PC-3 (cell line): ENCODE measurements around the gene NR2C2. TPM values are rescaled to one million over a fixed set of nuclear protein-coding genes. Genes with fewer than 3 reads are reported as not detected.

ENCODE experiments used
- ATAC-seq: fragments of 200-7000 bp; cut with Tn5 transposase; 2 replicates; pipeline ENCODE4 v1.9.1; 2020; ENCODE audit warnings: mild to moderate bottlenecking, moderate library complexity
- BruUV-seq: library from RNA; stranded (reverse); fragments of 400-500 nt; replicated peaks from 2 replicates; lab custom pipeline; 2021; lab: Mats Ljungman, UMichigan
- CTCF ChIA-PET: fragments of 300-600 bp; sonication (Branson Sonifier 250); formaldehyde crosslinking; loops from one replicate; lab custom pipeline; 2022; ENCODE audit warnings: antibody characterized with exemption; lab: Charles Lee
- POLR2A ChIA-PET: fragments of 300-600 bp; sonication (Branson Sonifier 250); formaldehyde crosslinking; loops from one replicate; lab custom pipeline; 2022; ENCODE audit warnings: antibody characterized with exemption; ENCODE audit not compliant: unreplicated experiment; lab: Charles Lee
- DNase-seq: peaks from one replicate; pipeline ENCODE4 v3.0.0-alpha.2; 2015
- H2AFZ ChIP-seq: fragments of 300-600 bp; sonication (generic); 2 replicates; pipeline ENCODE4 v1.6.0; 2016; ENCODE audit warnings: antibody characterized with exemption, low read length
- H3F3A ChIP-seq: fragments of 300-600 bp; sonication (generic); one replicate; pipeline ENCODE4 v1.6.0; 2017; ENCODE audit warnings: antibody characterized with exemption, low read length, control low read depth, mild to moderate bottlenecking; ENCODE audit not compliant: unreplicated experiment
- H3K27ac ChIP-seq: fragments of 300-600 bp; sonication (generic); 2 replicates; pipeline ENCODE4 v1.5.1; 2016; ENCODE audit warnings: mild to moderate bottlenecking, low read length
- H3K27me3 ChIP-seq: fragments of 300-600 bp; sonication (generic); 2 replicates; pipeline ENCODE4 v1.6.1; 2016; ENCODE audit warnings: low read length, mixed read lengths
- H3K36me3 ChIP-seq: fragments of 300-600 bp; sonication (generic); 2 replicates; pipeline ENCODE4 v1.6.1; 2016; ENCODE audit warnings: low read depth, mixed run types, low read length, mixed read lengths
- H3K4me1 ChIP-seq: fragments of 300-600 bp; sonication (generic); 2 replicates; pipeline ENCODE4 v1.5.1; 2016; ENCODE audit warnings: low read length; ENCODE audit not compliant: insufficient read depth
- H3K4me2 ChIP-seq: fragments of 300-600 bp; sonication (generic); 2 replicates; pipeline ENCODE4 v1.6.0; 2016; ENCODE audit warnings: low read length
- H3K4me3 ChIP-seq: fragments of 300-600 bp; sonication (generic); 2 replicates; pipeline ENCODE4 v1.5.1; 2016; ENCODE audit warnings: mild to moderate bottlenecking, low read length, mixed read lengths
- H3K79me2 ChIP-seq: fragments of 300-600 bp; sonication (generic); 2 replicates; pipeline ENCODE4 v1.6.1; 2017; ENCODE audit warnings: low read length, mixed read lengths
- H3K9ac ChIP-seq: fragments of 300-600 bp; sonication (generic); 2 replicates; pipeline ENCODE4 v1.6.0; 2016; ENCODE audit warnings: mild to moderate bottlenecking, low read length
- H3K9me2 ChIP-seq: fragments of 300-600 bp; sonication (generic); replicated peaks from 2 replicates; pipeline ENCODE4 v1.6.1; 2016; ENCODE audit warnings: mixed run types, low read length, mixed read lengths
- H3K9me3 ChIP-seq: fragments of 300-600 bp; sonication (generic); 2 replicates; pipeline ENCODE4 v1.6.1; 2016; ENCODE audit warnings: low read length, mixed read lengths
- H4K20me1 ChIP-seq: fragments of 300-600 bp; sonication (generic); 2 replicates; pipeline ENCODE4 v1.6.1; 2016; ENCODE audit warnings: low read length, mixed read lengths
- EZH2 ChIP-seq: fragments of 300-600 bp; sonication (generic); IDR thresholded peaks from one replicate; pipeline ENCODE4 v1.6.1; 2017; ENCODE audit warnings: antibody characterized with exemption, mild to moderate bottlenecking, low read length; ENCODE audit not compliant: unreplicated experiment
- EZH2phosphoT487 ChIP-seq: fragments of 300-600 bp; sonication (generic); IDR thresholded peaks from 2 replicates; pipeline ENCODE4 v1.6.1; 2018; ENCODE audit warnings: mild to moderate bottlenecking, antibody characterized with exemption, low read length, borderline replicate concordance
- intact Hi-C: fragments of 100-400 bp; cut with micrococcal nuclease; formaldehyde crosslinking; loops from 2 replicates; pipeline ENCODE4 v1.9.0; 2023
- total RNA-seq: library from RNA; depleted of rRNA; stranded (reverse); fragments of >200 nt; gene quantifications from 2 replicates; pipeline ENCODE4 v1.2.3, GENCODE V29; 2014
- TF ChIP-seq, protein P1 (sequence below): fragments of 300-600 bp; sonication (generic); conservative IDR thresholded peaks from 2 replicates; pipeline ENCODE4 v1.5.1; 2017; ENCODE audit warnings: antibody characterized with exemption, low read depth, mild to moderate bottlenecking, low read length

The NR2C2 gene
- total RNA-seq, 1 experiment from 2014 or later, result 21.9 TPM

DNA sequence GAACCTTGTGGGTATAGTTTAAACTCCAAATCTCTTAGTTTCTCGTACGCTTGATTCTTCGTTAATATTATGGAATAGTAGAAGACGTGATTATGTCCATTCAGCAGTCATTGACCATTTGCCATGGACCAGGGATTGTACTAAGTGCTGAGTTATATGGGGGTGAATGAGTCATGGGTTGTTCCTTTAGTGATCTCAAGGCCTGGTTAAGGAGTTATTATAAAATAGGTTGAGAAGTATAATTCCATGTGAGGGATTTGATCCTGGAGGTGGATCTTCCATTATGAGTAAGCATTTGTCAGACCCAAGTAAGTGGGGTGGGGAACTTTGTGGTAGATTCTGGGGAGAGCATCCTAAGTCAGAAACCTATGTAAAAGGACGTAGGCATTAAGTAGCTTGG lies 15.4 kb downstream of the NR2C2 start:
- Histone ChIP-seq H3K4me1 (no peaks in the 10 kb centered on the region), H3K27me3 (no peaks in the 10 kb centered on the region), H4K20me1 (no peaks in the 10 kb centered on the region), H3K79me2 (peaks cover 70% of the 10 kb centered on the region), H3K9ac (no peak overlapping the region), H3K4me3 (no peak overlapping the region), H3K9me3 (no peaks in the 10 kb centered on the region), H3K9me2 (no peaks in the 10 kb centered on the region), H3K27ac (no peak overlapping the region), H3K36me3 (peaks cover 29% of the 10 kb centered on the region), H2AFZ (no peak overlapping the region), H3F3A (no peaks in the 10 kb centered on the region), H3K4me2 (no peak overlapping the region)
- TF ChIP-seq, protein P1, sequence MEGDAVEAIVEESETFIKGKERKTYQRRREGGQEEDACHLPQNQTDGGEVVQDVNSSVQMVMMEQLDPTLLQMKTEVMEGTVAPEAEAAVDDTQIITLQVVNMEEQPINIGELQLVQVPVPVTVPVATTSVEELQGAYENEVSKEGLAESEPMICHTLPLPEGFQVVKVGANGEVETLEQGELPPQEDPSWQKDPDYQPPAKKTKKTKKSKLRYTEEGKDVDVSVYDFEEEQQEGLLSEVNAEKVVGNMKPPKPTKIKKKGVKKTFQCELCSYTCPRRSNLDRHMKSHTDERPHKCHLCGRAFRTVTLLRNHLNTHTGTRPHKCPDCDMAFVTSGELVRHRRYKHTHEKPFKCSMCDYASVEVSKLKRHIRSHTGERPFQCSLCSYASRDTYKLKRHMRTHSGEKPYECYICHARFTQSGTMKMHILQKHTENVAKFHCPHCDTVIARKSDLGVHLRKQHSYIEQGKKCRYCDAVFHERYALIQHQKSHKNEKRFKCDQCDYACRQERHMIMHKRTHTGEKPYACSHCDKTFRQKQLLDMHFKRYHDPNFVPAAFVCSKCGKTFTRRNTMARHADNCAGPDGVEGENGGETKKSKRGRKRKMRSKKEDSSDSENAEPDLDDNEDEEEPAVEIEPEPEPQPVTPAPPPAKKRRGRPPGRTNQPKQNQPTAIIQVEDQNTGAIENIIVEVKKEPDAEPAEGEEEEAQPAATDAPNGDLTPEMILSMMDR, result no peak
- TF ChIP-seq EZH2 (no peak), EZH2phosphoT487 (no peak)
- BruUV-seq, result no TSS peak
- ATAC-seq (peak; percentile 27; the same call in 1 of the 2 replicates), DNase-seq (peak; percentile 44)
- intact Hi-C loops, result no loop called here
- ChIA-PET POLR2A (no interaction called here), CTCF (no interaction called here)

DNA sequence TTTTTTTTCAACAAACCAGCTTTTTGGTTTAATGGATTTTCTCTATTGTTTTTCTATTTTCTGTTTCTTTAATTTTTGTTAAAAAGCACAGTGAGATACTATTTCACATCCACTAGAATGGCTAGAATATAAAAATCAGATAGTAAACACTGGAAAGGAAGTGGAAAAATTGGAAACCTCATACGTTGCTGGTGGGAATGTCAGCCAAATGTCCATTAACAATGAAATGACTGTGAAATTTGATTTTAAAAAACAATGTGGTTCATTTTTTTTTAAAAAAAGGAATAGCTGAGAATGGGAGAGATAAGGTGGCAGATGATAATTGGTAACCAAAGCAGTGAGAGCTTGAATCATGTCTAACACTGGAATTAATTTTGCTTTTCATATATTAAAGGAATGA lies 19.9 kb downstream of the NR2C2 start:
- intact Hi-C loops, result no loop called here
- Histone ChIP-seq H3K9me3 (no peaks in the 10 kb centered on the region), H4K20me1 (no peaks in the 10 kb centered on the region), H3F3A (no peaks in the 10 kb centered on the region), H3K4me2 (no peak overlapping the region), H3K4me3 (no peak overlapping the region), H3K79me2 (peaks cover 40% of the 10 kb centered on the region), H3K9me2 (no peaks in the 10 kb centered on the region), H3K27me3 (no peaks in the 10 kb centered on the region), H2AFZ (no peak overlapping the region), H3K36me3 (peaks cover 17% of the 10 kb centered on the region), H3K4me1 (no peaks in the 10 kb centered on the region), H3K27ac (no peak overlapping the region), H3K9ac (no peak overlapping the region)
- ChIA-PET POLR2A (no interaction called here), CTCF (no interaction called here)
- DNase-seq (no peak), ATAC-seq (no peak)
- TF ChIP-seq EZH2phosphoT487 (no peak), EZH2 (no peak)
- TF ChIP-seq, protein P1, result no peak
- BruUV-seq, result no TSS peak

DNA sequence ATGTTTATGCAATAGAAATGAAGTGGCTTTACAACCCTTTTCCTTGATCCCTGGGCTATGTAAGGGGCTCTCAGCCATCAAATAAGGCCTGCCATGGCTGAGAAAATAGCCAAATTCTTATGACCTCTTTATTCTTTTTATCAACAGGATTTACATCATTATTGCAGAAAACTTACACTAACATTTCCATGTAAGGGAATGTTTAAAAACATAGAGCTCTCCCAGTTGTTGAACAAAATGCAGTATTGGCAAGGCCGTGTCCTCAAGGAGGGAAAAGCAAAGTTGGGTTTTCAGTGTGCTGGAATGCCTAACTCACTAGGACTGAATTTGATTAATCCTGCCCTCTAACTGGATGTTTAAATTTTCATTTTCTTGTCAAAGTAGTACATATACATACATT lies 22.3 kb downstream of the NR2C2 start:
- H3K27me3 ChIP-seq, result no peaks in the 10 kb centered on the region
- ChIA-PET CTCF (interaction anchor here (0.5 kb wide), 1 partner anchor 71 kb away, joined by 4 read pairs; no protein-coding TSS in a partner anchor), POLR2A (no interaction called here)
- no peaks in the 10 kb centered on the region for H3F3A ChIP-seq
- DNase-seq (no peak), ATAC-seq (no peak)
- H2AFZ ChIP-seq, result no peak overlapping the region
- H4K20me1 ChIP-seq, result no peaks in the 10 kb centered on the region
- H3K79me2 ChIP-seq, result peaks cover 34% of the 10 kb centered on the region
- no peaks in the 10 kb centered on the region for H3K9me3 ChIP-seq
- no peaks in the 10 kb centered on the region for H3K9me2 ChIP-seq
- no peak overlapping the region for H3K27ac ChIP-seq
- no peak overlapping the region for H3K9ac ChIP-seq
- no TSS peak for BruUV-seq
- H3K4me2 ChIP-seq, result no peak overlapping the region
- H3K4me3 ChIP-seq, result no peak overlapping the region
- TF ChIP-seq EZH2phosphoT487 (no peak), EZH2 (no peak)
- TF ChIP-seq, protein P1, result no peak
- H3K36me3 ChIP-seq, result peaks cover 32% of the 10 kb centered on the region
- no peaks in the 10 kb centered on the region for H3K4me1 ChIP-seq
- intact Hi-C loops, result no loop called here
